GM18517 (cell line): ENCODE results near the gene MTMR1.

Experiments
- ATAC-seq: cut with Tn5 transposase; IDR thresholded peaks from one replicate; pipeline ENCODE4 v1.9.1; 2021; ENCODE audit warnings: mild to moderate bottlenecking, moderate library complexity; ENCODE audit not compliant: unreplicated experiment

Gene MTMR1

GRCh38 chrX:150696866-150697265, 3.7 kb downstream of the MTMR1 start:
- no peak for ATAC-seq

- ATAC-seq, result no peak
Observed at GRCh38 chrX:150697641-150698040, 4.4 kb downstream of the MTMR1 start.

- no peak for ATAC-seq
Observed at GRCh38 chrX:150698981-150699380, 5.8 kb downstream of the MTMR1 start.

- ATAC-seq, result no peak
Observed at GRCh38 chrX:150700107-150700506, 6.9 kb downstream of the MTMR1 start.

- ATAC-seq, result no peak
Observed at GRCh38 chrX:150701377-150701776, 8.2 kb downstream of the MTMR1 start.

GRCh38 chrX:150702966-150703694, 9.9 kb downstream of the MTMR1 start:
- no peak for ATAC-seq

GRCh38 chrX:150703695-150703974, 10.4 kb downstream of the MTMR1 start:
- ATAC-seq, result no peak

GRCh38 chrX:150704030-150704613, 10.9 kb downstream of the MTMR1 start:
- ATAC-seq, result no peak

- no peak for ATAC-seq
Observed at GRCh38 chrX:150712619-150713018, 19.4 kb downstream of the MTMR1 start.

GRCh38 chrX:150715184-150715583, 22.0 kb downstream of the MTMR1 start:
- ATAC-seq, result no peak

GRCh38 chrX:150719621-150720020, 26.4 kb downstream of the MTMR1 start:
- ATAC-seq, result no peak

- no peak for ATAC-seq
Observed at GRCh38 chrX:150729956-150730355, 36.8 kb downstream of the MTMR1 start.

GRCh38 chrX:150730719-150731118, 37.5 kb downstream of the MTMR1 start:
- no peak for ATAC-seq

GRCh38 chrX:150731795-150732194, 38.6 kb downstream of the MTMR1 start:
- no peak for ATAC-seq

GRCh38 chrX:150736475-150736874, 43.3 kb downstream of the MTMR1 start:
- ATAC-seq, result no peak

- ATAC-seq, result no peak
Observed at GRCh38 chrX:150752124-150752523, 58.9 kb downstream of the MTMR1 start.

GRCh38 chrX:150753357-150753756, 60.2 kb downstream of the MTMR1 start:
- ATAC-seq, result no peak

- no peak for ATAC-seq
Observed at GRCh38 chrX:150753968-150754367, 60.8 kb downstream of the MTMR1 start.

GRCh38 chrX:150757371-150757770, 64.2 kb downstream of the MTMR1 start:
- ATAC-seq, result no peak

GRCh38 chrX:150759568-150760416, 66.6 kb downstream of the MTMR1 start:
- ATAC-seq, result no peak

GRCh38 chrX:150761176-150761818, 68.1 kb downstream of the MTMR1 start:
- no peak for ATAC-seq

- no peak for ATAC-seq
Observed at GRCh38 chrX:150761819-150762216, 68.6 kb downstream of the MTMR1 start.
